Panc1 (cell line): ENCODE measurements around the gene CHST1. TPM values are rescaled to one million over a fixed set of nuclear protein-coding genes. Genes with fewer than 3 reads are reported as not detected.

ENCODE experiments used
- ATAC-seq: fragments of 200-7000 bp; cut with Tn5 transposase; 2 replicates; pipeline ENCODE4 v1.9.1; 2020; ENCODE audit warnings: mild to moderate bottlenecking, moderate library complexity
- BruUV-seq: library from RNA; stranded (reverse); fragments of 400-500 nt; replicated peaks from 2 replicates; lab custom pipeline; 2021; lab: Mats Ljungman, UMichigan
- CTCF ChIA-PET: fragments of 300-600 bp; sonication (Branson Sonifier 250); formaldehyde crosslinking; loops from one replicate; lab custom pipeline; 2022; ENCODE audit warnings: antibody characterized with exemption; lab: Charles Lee
- POLR2A ChIA-PET: fragments of 300-600 bp; sonication (Branson Sonifier 250); formaldehyde crosslinking; loops from one replicate; lab custom pipeline; 2022; ENCODE audit warnings: antibody characterized with exemption; lab: Charles Lee
- DNase-seq: peaks from one replicate; pipeline ENCODE4 v3.0.0-alpha.2; 2010; ENCODE audit warnings: low read depth, low spot score
- H3K27ac ChIP-seq: 2 replicates; pipeline ENCODE4 v1.5.1; 2011; ENCODE audit warnings: mild to moderate bottlenecking, low read length, inconsistent platforms
- H3K27me3 ChIP-seq: fragments of 200-500 bp; sonication (Bioruptor generic); 2 replicates; pipeline ENCODE4 v1.6.0; 2014; ENCODE audit warnings: low read length, inconsistent platforms; ENCODE audit not compliant: control insufficient read depth, insufficient read depth
- H3K36me3 ChIP-seq: fragments of 200-500 bp; sonication (Bioruptor generic); 2 replicates; pipeline ENCODE4 v1.5.1; 2014; ENCODE audit warnings: inconsistent platforms, mild to moderate bottlenecking, low read length, moderate library complexity; ENCODE audit not compliant: control insufficient read depth, insufficient read depth
- H3K4me1 ChIP-seq: 2 replicates; pipeline ENCODE4 v1.5.1; 2011; ENCODE audit warnings: inconsistent platforms, mild to moderate bottlenecking, low read length, moderate library complexity; ENCODE audit not compliant: control insufficient read depth, insufficient read depth
- H3K4me3 ChIP-seq, 2 experiments: 2 replicates each; pipeline ENCODE4 v1.5.1; 2011 to 2012; ENCODE audit warnings: low read depth in 2 of 2, low read length in 2 of 2, mild to moderate bottlenecking in 2 of 2, inconsistent platforms in 1 of 2, moderate library complexity in 1 of 2
- H3K9me3 ChIP-seq: fragments of 200-500 bp; sonication (Bioruptor generic); 2 replicates; pipeline ENCODE4 v1.5.1; 2014; ENCODE audit warnings: low read depth, mild to moderate bottlenecking, inconsistent platforms, low read length, moderate library complexity; ENCODE audit not compliant: control insufficient read depth, insufficient read depth
- CTCF ChIP-seq: fragments of 450-650 bp; IDR thresholded peaks from 2 replicates; pipeline ENCODE4 v1.5.1; 2017; ENCODE audit warnings: mild to moderate bottlenecking
- POLR2AphosphoS5 ChIP-seq: IDR thresholded peaks from 2 replicates; pipeline ENCODE4 v1.6.1; 2012; ENCODE audit warnings: mild to moderate bottlenecking, low read depth, low read length, moderate library complexity
- SIN3A ChIP-seq: IDR thresholded peaks from 2 replicates; pipeline ENCODE4 v1.6.1; 2012; ENCODE audit warnings: low read depth, mild to moderate bottlenecking, low read length, moderate library complexity, borderline replicate concordance; ENCODE audit not compliant: insufficient read depth
- TCF7L2 ChIP-seq: IDR thresholded peaks from 2 replicates; pipeline ENCODE4 v1.6.1; 2011; ENCODE audit warnings: mild to moderate bottlenecking, low read depth, low read length, inconsistent platforms
- in situ Hi-C: cut with HindIII; loops from 2 replicates; pipeline ENCODE4 v1.10.0; 2016; ENCODE audit warnings: low sequenced_read_pairs, low pct_unique_long_range_greater_than_20kb
- intact Hi-C: fragments of 100-400 bp; cut with micrococcal nuclease; formaldehyde crosslinking; loops from one replicate; pipeline ENCODE4 v1.10.0; 2022; ENCODE audit not compliant: unreplicated experiment
- total RNA-seq: library from RNA; stranded (reverse); gene quantifications from one replicate; pipeline ENCODE4 v1.2.1, GENCODE V29; 2021; ENCODE audit not compliant: unreplicated experiment
- TF ChIP-seq, protein P1 (sequence below), 2 experiments: IDR thresholded peaks; 2 replicates each; pipeline ENCODE4 v1.6.1; 2011 to 2012; ENCODE audit warnings: low read depth in 2 of 2, control low read depth in 1 of 2, low read length in 1 of 2, mild to moderate bottlenecking in 1 of 2, moderate library complexity in 1 of 2; ENCODE audit not compliant: insufficient read depth in 1 of 2

CHST1 gene
- total RNA-seq, 1 experiment from 2014 or later = not detected

DNA sequence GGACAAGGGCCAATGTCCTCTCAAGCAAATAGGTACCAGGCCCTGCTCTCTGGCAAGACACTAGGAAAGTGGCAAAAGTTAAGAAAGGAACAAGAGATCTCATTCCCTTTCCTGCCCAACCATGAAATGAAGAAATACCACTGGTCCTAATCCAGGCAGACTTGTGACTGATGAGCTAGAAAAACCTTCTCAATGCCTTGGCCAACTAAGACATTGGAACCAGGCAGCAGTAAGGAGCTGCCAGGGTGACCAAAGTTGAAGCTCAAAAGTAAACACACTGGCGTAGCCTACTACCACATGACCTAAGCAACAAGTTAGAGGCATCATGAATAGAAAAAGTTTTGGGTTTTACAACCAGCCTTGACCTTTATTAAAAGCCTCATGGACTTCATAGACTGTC, 45.1 kb upstream of the CHST1 start:
- in situ Hi-C loops = no loop called here
- POLR2A ChIA-PET = no interaction called here

GRCh38 chr11:45708887-45709663, 43.7 kb upstream of the CHST1 start:
- in situ Hi-C loops = no loop called here
- no peaks in the 10 kb centered on the region for H3K36me3 ChIP-seq
- no peak overlapping the region for H3K27ac ChIP-seq
- DNase-seq (no peak), ATAC-seq (no peak)
- intact Hi-C loops = no loop called here
- H3K9me3 ChIP-seq = no peaks in the 10 kb centered on the region
- peaks cover 61% of the 10 kb centered on the region for H3K27me3 ChIP-seq
- no peak for TF ChIP-seq CTCF
- TF ChIP-seq POLR2AphosphoS5 = no peak
- no peak for TF ChIP-seq SIN3A
- TF ChIP-seq, protein P1, sequence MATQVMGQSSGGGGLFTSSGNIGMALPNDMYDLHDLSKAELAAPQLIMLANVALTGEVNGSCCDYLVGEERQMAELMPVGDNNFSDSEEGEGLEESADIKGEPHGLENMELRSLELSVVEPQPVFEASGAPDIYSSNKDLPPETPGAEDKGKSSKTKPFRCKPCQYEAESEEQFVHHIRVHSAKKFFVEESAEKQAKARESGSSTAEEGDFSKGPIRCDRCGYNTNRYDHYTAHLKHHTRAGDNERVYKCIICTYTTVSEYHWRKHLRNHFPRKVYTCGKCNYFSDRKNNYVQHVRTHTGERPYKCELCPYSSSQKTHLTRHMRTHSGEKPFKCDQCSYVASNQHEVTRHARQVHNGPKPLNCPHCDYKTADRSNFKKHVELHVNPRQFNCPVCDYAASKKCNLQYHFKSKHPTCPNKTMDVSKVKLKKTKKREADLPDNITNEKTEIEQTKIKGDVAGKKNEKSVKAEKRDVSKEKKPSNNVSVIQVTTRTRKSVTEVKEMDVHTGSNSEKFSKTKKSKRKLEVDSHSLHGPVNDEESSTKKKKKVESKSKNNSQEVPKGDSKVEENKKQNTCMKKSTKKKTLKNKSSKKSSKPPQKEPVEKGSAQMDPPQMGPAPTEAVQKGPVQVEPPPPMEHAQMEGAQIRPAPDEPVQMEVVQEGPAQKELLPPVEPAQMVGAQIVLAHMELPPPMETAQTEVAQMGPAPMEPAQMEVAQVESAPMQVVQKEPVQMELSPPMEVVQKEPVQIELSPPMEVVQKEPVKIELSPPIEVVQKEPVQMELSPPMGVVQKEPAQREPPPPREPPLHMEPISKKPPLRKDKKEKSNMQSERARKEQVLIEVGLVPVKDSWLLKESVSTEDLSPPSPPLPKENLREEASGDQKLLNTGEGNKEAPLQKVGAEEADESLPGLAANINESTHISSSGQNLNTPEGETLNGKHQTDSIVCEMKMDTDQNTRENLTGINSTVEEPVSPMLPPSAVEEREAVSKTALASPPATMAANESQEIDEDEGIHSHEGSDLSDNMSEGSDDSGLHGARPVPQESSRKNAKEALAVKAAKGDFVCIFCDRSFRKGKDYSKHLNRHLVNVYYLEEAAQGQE (IDR thresholded peaks at IDR 0.05; ENCODE audit: insufficient read depth in 1 of 2, low read depth in 2 of 2, low read length in 1 of 2) = no peak
- no peak for TF ChIP-seq TCF7L2
- POLR2A ChIA-PET = no interaction called here
- H3K4me1 ChIP-seq = no peaks in the 10 kb centered on the region
- no TSS peak for BruUV-seq
- H3K4me3 ChIP-seq = no peak overlapping the region
- CTCF ChIA-PET = no interaction called here

More for the DNA sequence above, 45.1 kb upstream of the CHST1 start:
- H3K4me3 ChIP-seq = no peak overlapping the region
- TF ChIP-seq CTCF (no peak), TCF7L2 (no peak), POLR2AphosphoS5 (no peak), SIN3A (no peak)
- TF ChIP-seq, protein P1 (IDR thresholded peaks at IDR 0.05; ENCODE audit: insufficient read depth in 1 of 2, low read depth in 2 of 2, low read length in 1 of 2) = no peak
- H3K27me3 ChIP-seq = peaks cover 58% of the 10 kb centered on the region
- intact Hi-C loops = no loop called here
- H3K9me3 ChIP-seq = no peaks in the 10 kb centered on the region
- DNase-seq (no peak), ATAC-seq (no peak)
- BruUV-seq = no TSS peak
- CTCF ChIA-PET = interaction anchor here (1.4 kb wide), 1 partner anchor 61 kb away, joined by 3 read pairs; no protein-coding TSS in a partner anchor
- no peaks in the 10 kb centered on the region for H3K4me1 ChIP-seq
- H3K27ac ChIP-seq = no peak overlapping the region
- H3K36me3 ChIP-seq = no peaks in the 10 kb centered on the region
